CD4-positive, alpha-beta T cell (primary cell): ENCODE data around the gene AFAP1. TPM values are rescaled to one million over a fixed set of nuclear protein-coding genes. Genes with fewer than 3 reads are reported as not detected.

Experiments
- ATAC-seq: fragments of 200-7000 bp; cut with Tn5 transposase; one replicate; pipeline ENCODE4 v1.10.0; 2022; ENCODE audit warnings: mild to moderate bottlenecking; ENCODE audit not compliant: poor library complexity
- CTCF ChIA-PET: fragments of 350-600 bp; sonication (Branson Sonifier 250); formaldehyde crosslinking; loops from one replicate; lab custom pipeline; 2021; ENCODE audit warnings: antibody characterized with exemption, inconsistent platforms; lab: Charles Lee
- POLR2A ChIA-PET: fragments of 350-600 bp; sonication (Branson Sonifier 250); formaldehyde crosslinking; loops from one replicate; lab custom pipeline; 2021; ENCODE audit warnings: antibody characterized with exemption, inconsistent platforms; lab: Charles Lee
- DNase-seq, 14 experiments: peaks; one replicate each; pipeline ENCODE4 v3.0.0-alpha.2; 2013 to 2020; ENCODE audit warnings: mixed read lengths in 2 of 14
- H3K27ac ChIP-seq, 2 donors: one replicate each; pipeline versions ENCODE4 v1.5.1 to v1.7.0; 2013; ENCODE audit warnings: low read length in 2 of 2, low read depth in 1 of 2, mild to moderate bottlenecking in 1 of 2
- H3K27me3 ChIP-seq, 2 experiments: 1 replicate in 1 of 2; 2 replicates in 1 of 2; pipeline versions ENCODE4 v1.6.1 to v1.7.0; 2013; ENCODE audit warnings: low read length in 2 of 2, control low read depth in 1 of 2, mild to moderate bottlenecking in 1 of 2, moderate library complexity in 1 of 2; ENCODE audit not compliant: insufficient read depth in 2 of 2, control insufficient read depth in 1 of 2
- H3K36me3 ChIP-seq: one replicate; pipeline ENCODE4 v1.6.1; 2013; ENCODE audit warnings: low read length, control low read depth; ENCODE audit not compliant: insufficient read depth
- H3K4me1 ChIP-seq: one replicate; pipeline ENCODE4 v1.6.1; 2013; ENCODE audit warnings: low read length, control low read depth; ENCODE audit not compliant: insufficient read depth
- H3K4me3 ChIP-seq: one replicate; pipeline ENCODE4 v1.5.1; 2013; ENCODE audit warnings: mild to moderate bottlenecking, low read length, moderate library complexity
- H3K9me3 ChIP-seq, 2 experiments: 1 replicate in 1 of 2; 2 replicates in 1 of 2; pipeline versions ENCODE4 v1.6.1 to v1.7.0; 2013; ENCODE audit warnings: low read length in 2 of 2, mild to moderate bottlenecking in 2 of 2, control low read depth in 1 of 2, moderate library complexity in 1 of 2; ENCODE audit not compliant: control insufficient read depth in 1 of 2, insufficient read depth in 1 of 2
- H3K27ac Mint-ChIP-seq: one replicate; pipeline ENCODE4 v1.8.0; 2020; ENCODE audit warnings: mixed read lengths
- H3K27me3 Mint-ChIP-seq: one replicate; pipeline ENCODE4 v1.8.0; 2021; ENCODE audit warnings: mixed read lengths
- H3K36me3 Mint-ChIP-seq: one replicate; pipeline ENCODE4 v1.8.0; 2021; ENCODE audit warnings: low read depth, mixed read lengths
- H3K4me1 Mint-ChIP-seq: one replicate; pipeline ENCODE4 v1.8.0; 2021; ENCODE audit warnings: low read depth, mixed read lengths
- H3K4me3 Mint-ChIP-seq: one replicate; pipeline ENCODE4 v1.8.0; 2020; ENCODE audit warnings: mild to moderate bottlenecking, mixed read lengths
- H3K9me3 Mint-ChIP-seq: one replicate; pipeline ENCODE4 v1.8.0; 2020; ENCODE audit warnings: mixed read lengths
- CTCF ChIP-seq: fragments of 200-600 bp; IDR thresholded peaks from one replicate; pipeline ENCODE4 v1.8.0; 2022; ENCODE audit warnings: antibody characterized with exemption, mild to moderate bottlenecking
- intact Hi-C, 2 experiments: fragments of 100-400 bp; cut with DNase I in 1 of 2; cut with micrococcal nuclease in 1 of 2; formaldehyde crosslinking; loops; one replicate each; pipeline versions ENCODE4 v1.15.1 to v1.9.0; 2023 to 2025; cut with DNase I, micrococcal nuclease
- total RNA-seq, 174 experiments: library from RNA in 2 of 174; stranded (reverse) in 2 of 174; gene quantifications; one replicate each; pipeline ENCODE4 v1.2.3 and lab custom pipeline; 2021 to 2026

Gene AFAP1
- total RNA-seq, 2 experiments from 2014 or later, result 9.8 to 10.9 TPM

- Histone ChIP-seq H3K27me3 (no peaks in the 10 kb centered on the region), H3K4me3 (no peak overlapping the region), H3K9me3 (no peaks in the 10 kb centered on the region), H3K27ac (no peak overlapping the region), H3K36me3 (no peaks in the 10 kb centered on the region), H3K4me1 (peaks cover 71% of the 10 kb centered on the region)
- H3K27me3 Mint-ChIP-seq, result no peaks in the 10 kb centered on the region
- no peak for TF ChIP-seq CTCF
- no peaks in the 10 kb centered on the region for H3K9me3 Mint-ChIP-seq
- H3K27ac Mint-ChIP-seq, result peak overlapping the region; percentile 36
- DNase-seq (peak in 1 of 14 experiments; percentile 14), ATAC-seq (no peak)
- no peak overlapping the region for H3K4me3 Mint-ChIP-seq
- intact Hi-C loops, result no loop called here
- no peaks in the 10 kb centered on the region for H3K36me3 Mint-ChIP-seq
- H3K4me1 Mint-ChIP-seq, result peaks cover 54% of the 10 kb centered on the region
- CTCF ChIA-PET, result interaction anchor here (0.5 kb wide), 1 partner anchor 166 kb away, joined by 3 read pairs; no protein-coding TSS in a partner anchor
- POLR2A ChIA-PET, result interaction anchor here (0.6 kb wide), 1 partner anchor 31 kb away, joined by 3 read pairs; no protein-coding TSS in a partner anchor
Observed at GRCh38 chr4:7967501-7968261, 28.0 kb upstream of the AFAP1 start.

DNA sequence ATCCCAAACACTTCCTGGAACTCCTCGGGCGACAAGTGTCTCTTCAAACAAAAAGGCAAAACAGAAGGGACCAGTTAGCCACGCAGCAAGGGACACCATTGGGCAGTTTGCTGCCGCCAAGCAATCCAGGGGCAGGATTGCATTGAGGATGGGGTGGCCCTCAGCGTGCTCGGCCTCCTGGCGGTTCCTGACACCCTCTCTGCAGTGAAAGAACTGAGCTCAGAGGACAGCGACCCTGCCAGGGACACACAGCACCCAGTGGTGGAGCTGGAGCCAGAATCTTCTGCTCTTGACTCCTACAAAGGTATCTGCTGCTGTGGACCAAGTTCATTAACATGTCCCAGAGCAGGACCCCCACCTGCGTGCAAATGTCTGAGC, 27.4 kb upstream of the AFAP1 start:
- no peak for ATAC-seq
- ChIA-PET POLR2A (no interaction called here), CTCF (no interaction called here)
- H3K4me1 ChIP-seq, result peaks cover 64% of the 10 kb centered on the region
- H3K27me3 ChIP-seq, result no peaks in the 10 kb centered on the region
- H3K27ac ChIP-seq, result no peak overlapping the region
- no peak overlapping the region for H3K4me3 ChIP-seq
- Mint-ChIP-seq H3K27me3 (no peaks in the 10 kb centered on the region), H3K36me3 (no peaks in the 10 kb centered on the region), H3K27ac (peak overlapping the region; percentile 36), H3K9me3 (no peaks in the 10 kb centered on the region), H3K4me1 (peaks cover 48% of the 10 kb centered on the region), H3K4me3 (no peak overlapping the region)
- intact Hi-C loops, result no loop called here
- H3K36me3 ChIP-seq, result no peaks in the 10 kb centered on the region
- no peak for TF ChIP-seq CTCF
- DNase-seq, result no peak
- H3K9me3 ChIP-seq, result no peaks in the 10 kb centered on the region

DNA sequence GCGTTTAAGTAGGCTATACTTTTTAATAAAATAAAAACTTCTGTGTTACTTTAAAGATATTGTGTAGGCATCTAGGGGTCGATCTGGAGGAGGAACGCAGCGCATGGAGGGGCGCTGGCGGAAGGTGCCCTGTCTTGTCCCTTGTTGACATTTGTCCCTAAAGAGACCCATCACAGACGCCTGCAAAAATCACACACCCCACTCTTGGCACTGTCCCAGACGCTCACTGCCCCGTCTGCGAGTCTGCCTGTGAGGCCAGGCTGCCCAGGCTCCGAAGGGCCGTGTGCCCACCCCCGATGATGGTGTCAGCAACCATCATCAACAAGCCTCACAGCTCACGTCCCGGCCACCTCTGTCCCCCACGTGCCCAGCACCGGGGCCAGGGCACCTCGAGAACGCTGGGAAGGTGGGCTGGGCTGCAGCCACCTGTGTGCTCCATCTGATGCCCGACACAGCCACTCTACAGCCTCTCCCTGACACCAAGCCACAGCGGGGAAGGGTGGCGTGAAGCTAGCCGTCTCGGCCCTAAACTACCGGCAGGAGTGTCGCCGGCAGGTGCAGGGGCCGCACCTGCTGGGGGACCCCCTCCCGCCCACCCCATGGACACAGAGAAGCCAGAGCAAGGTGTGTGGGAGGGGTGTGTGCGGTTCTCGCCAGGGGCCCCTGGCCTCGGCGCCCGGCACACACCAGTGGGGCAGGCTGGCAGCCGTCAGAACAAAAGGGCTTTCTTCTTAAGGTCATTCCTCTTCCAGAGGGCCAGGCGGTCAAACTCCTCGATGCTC, 26.8 kb upstream of the AFAP1 start:
- H3K9me3 Mint-ChIP-seq, result no peaks in the 10 kb centered on the region
- H3K27ac ChIP-seq, result no peak overlapping the region
- H3K4me3 ChIP-seq, result no peak overlapping the region
- DNase-seq (no peak), ATAC-seq (no peak)
- ChIA-PET CTCF (no interaction called here), POLR2A (no interaction called here)
- H3K9me3 ChIP-seq, result no peaks in the 10 kb centered on the region
- H3K36me3 ChIP-seq, result no peaks in the 10 kb centered on the region
- H3K4me3 Mint-ChIP-seq, result no peak overlapping the region
- no peaks in the 10 kb centered on the region for H3K27me3 ChIP-seq
- intact Hi-C loops, result no loop called here
- H3K36me3 Mint-ChIP-seq, result no peaks in the 10 kb centered on the region
- peaks cover 44% of the 10 kb centered on the region for H3K4me1 Mint-ChIP-seq
- H3K27ac Mint-ChIP-seq, result no peak overlapping the region
- no peak for TF ChIP-seq CTCF
- H3K27me3 Mint-ChIP-seq, result no peaks in the 10 kb centered on the region
- peaks cover 62% of the 10 kb centered on the region for H3K4me1 ChIP-seq
